Fibroblast of peridontal ligament (primary cell): ENCODE data around the gene CDCA7.
"Not testable (repeated sequence)": the region's sequence is repeated elsewhere in the genome, so short reads cannot be mapped to it uniquely, and the experiment has no call there.

Experiments used
- DNase-seq: peaks from one replicate; pipeline ENCODE4 v3.0.0-alpha.2; 2010; ENCODE audit errors: extremely low read depth

The CDCA7 gene

GRCh38 chr2:173402405-173402974, 47.8 kb downstream of the CDCA7 start:
- peak; percentile 94 for DNase-seq

GRCh38 chr2:173404841-173405750, 50.4 kb downstream of the CDCA7 start:
- peak; percentile 57 for DNase-seq

- DNase-seq: no peak
Observed at GRCh38 chr2:173407176-173407575, 52.5 kb downstream of the CDCA7 start.

- no peak for DNase-seq
Observed at GRCh38 chr2:173407646-173408045, 53.0 kb downstream of the CDCA7 start.

GRCh38 chr2:173410579-173410978, 55.9 kb downstream of the CDCA7 start:
- no peak for DNase-seq

- DNase-seq: no peak
Observed at GRCh38 chr2:173412628-173413027, 58.0 kb downstream of the CDCA7 start.

- DNase-seq: peak; percentile 79
Observed at GRCh38 chr2:173414823-173415322, 60.2 kb downstream of the CDCA7 start.

GRCh38 chr2:173415431-173416381, 61.0 kb downstream of the CDCA7 start:
- no peak for DNase-seq

GRCh38 chr2:173416415-173417152, 61.9 kb downstream of the CDCA7 start:
- DNase-seq: not testable (repeated sequence)

GRCh38 chr2:173417341-173417740, 62.7 kb downstream of the CDCA7 start:
- DNase-seq: no peak

GRCh38 chr2:173417802-173418201, 63.1 kb downstream of the CDCA7 start:
- no peak for DNase-seq
